ENCODE results near the gene TRAF5. TPM values are rescaled to one million over a fixed set of nuclear protein-coding genes. Genes with fewer than 3 reads are reported as not detected.
A peak's percentile ranks its signal among the peaks of the same experiment; 100 is the strongest.

Gene TRAF5
- total and polyA plus RNA-seq, 12 donors = 1.3 to 5.5 (median 1.9) TPM

DNA sequence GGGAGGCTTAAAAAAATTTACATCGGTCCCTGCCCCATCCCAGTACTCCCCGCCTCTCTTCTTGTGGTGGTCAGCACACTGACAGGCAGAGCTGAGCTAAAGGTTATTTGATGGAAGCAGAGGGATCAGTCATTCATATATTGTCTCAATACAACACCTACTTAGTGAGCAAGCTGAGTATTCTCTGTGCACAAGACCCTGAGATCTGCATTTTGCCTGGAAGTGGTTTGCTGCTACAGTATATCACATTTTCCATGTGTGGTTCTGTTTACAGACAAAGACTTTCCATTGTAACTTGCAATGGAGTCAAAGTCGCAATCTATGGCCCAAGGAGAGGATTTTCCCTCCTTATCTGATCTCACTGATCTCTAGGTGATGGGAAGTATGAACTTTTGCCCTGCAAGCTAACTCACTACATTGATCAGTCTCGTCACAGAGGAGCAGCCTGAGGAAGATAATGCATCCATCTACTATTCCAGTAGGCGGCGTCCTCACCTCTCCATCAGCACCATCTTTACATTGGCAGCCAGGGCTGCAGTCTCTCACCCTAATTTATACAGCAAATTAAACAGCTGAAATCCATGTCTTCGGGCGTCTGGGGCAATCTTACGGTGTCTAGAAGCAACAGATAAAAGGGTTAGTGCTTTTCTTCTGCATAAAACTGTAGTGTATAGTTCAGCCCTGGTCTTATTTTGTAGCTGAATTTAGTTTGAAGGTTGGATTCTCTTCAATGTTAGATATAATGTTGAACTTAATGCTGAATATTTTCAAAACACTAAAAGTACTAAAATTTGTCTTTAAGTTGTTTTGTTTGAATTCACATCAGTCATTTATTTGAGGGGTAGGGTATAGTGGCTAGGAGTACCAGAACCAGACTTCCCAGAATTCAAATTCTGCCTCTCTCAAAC lies 3.2 kb upstream of the TRAF5 start:
- Histone ChIP-seq H3K36me3 (no peaks in the 10 kb centered on the region), H3K4me1 (peaks cover 0 to 24% (median 14%) of the 10 kb centered on the region in 9 donors), H3K27ac (no peak overlapping the region), H3K9me3 (no peaks in the 10 kb centered on the region), H3K27me3 (no peaks in the 10 kb centered on the region), H3K4me3 (no peak overlapping the region)
- DNase-seq (peak in 1 of 2 donors; percentile 28), ATAC-seq (peak in 4 of 8 donors; percentile 38 to 65 (median 53))
- 33 to 38% methylated on average over 9 of the region's 9 CpGs for WGBS, 2 donors
- intact Hi-C loops (cut with DNase I) = loop anchor here in 7 of 10 donors (2.0 to 10.0 kb wide), 7 partner anchors 59 to 331 kb away; no protein-coding TSS in a partner anchor
- TF ChIP-seq, protein P1, sequence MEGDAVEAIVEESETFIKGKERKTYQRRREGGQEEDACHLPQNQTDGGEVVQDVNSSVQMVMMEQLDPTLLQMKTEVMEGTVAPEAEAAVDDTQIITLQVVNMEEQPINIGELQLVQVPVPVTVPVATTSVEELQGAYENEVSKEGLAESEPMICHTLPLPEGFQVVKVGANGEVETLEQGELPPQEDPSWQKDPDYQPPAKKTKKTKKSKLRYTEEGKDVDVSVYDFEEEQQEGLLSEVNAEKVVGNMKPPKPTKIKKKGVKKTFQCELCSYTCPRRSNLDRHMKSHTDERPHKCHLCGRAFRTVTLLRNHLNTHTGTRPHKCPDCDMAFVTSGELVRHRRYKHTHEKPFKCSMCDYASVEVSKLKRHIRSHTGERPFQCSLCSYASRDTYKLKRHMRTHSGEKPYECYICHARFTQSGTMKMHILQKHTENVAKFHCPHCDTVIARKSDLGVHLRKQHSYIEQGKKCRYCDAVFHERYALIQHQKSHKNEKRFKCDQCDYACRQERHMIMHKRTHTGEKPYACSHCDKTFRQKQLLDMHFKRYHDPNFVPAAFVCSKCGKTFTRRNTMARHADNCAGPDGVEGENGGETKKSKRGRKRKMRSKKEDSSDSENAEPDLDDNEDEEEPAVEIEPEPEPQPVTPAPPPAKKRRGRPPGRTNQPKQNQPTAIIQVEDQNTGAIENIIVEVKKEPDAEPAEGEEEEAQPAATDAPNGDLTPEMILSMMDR (IDR thresholded peaks at IDR 0.05) = peak; percentile 39 to 82 (median 67)

DNA sequence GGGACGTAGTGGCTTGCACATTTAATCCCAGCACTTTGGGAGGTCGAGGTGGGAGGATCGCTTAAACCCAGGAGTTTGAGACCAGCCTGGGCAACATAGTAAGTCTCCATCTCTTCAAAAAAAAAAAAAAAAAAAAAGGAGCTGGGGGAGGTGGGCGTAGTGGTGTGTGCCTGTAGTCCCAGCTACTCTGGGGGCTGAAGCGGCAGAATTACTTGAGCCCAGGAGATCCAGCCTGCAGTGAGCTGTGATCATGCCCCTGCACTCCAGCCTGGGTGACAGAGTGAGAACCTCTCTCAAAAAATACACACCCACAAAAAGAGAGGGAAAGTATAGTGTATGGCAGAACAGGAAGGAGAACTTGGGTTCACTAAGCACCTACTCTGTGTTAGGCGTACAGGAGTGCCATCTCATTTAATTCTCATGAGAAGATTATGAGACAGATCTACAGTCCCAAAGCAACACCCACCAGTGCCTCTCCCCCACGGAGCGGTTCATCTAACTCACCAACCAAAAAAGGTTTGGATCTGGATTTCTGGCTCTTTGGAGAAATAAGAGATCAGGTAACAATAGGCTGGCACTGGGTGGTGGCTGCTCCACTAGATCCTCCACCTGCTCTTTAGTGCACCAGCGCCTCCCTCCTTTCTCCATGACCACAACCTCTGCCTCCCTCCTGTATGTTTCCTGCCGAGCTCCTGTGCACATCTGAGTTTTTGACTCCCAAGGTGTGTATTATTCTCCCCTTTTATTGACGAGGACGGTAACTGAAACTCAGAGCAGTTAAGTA lies 1.4 kb upstream of the TRAF5 start:
- TF ChIP-seq, protein P1 (IDR thresholded peaks at IDR 0.05) = no peak
- no peaks in the 10 kb centered on the region for H3K36me3 ChIP-seq
- intact Hi-C loops (cut with DNase I) = loop anchor here in 7 of 10 donors (2.0 to 10.0 kb wide), 8 partner anchors 57 to 330 kb away; no protein-coding TSS in a partner anchor
- DNase-seq (no peak), ATAC-seq (no peak)
- H3K9me3 ChIP-seq = no peaks in the 10 kb centered on the region
- peaks cover 0 to 37% (median 16%) of the 10 kb centered on the region in 9 donors for H3K4me1 ChIP-seq
- H3K4me3 ChIP-seq = no peak overlapping the region
- H3K27ac ChIP-seq = no peak overlapping the region
- 88 to 95% methylated on average over 12 of the region's 12 CpGs for WGBS, 2 donors
- no peaks in the 10 kb centered on the region for H3K27me3 ChIP-seq

DNA sequence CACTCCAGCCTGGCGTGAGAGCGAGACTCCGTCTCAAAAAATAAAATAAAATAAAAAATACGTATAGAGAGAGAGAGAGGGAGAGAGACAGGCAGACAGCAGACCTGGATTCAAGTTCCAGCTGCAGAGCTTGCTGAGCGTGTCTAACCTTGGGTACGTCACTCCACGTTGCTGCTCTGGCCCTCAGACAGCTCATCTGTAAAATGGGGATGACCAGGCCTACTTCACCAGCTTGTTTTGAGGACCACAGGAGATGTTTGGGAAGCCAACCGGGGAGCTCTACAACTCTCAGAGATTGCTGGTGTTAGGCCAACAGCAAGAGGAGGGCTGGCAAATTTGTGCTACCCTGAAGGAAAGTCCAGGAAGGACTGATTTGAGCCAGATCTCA lies 499 bp upstream of the TRAF5 start:
- Histone ChIP-seq H3K4me1 (peaks cover 0 to 45% (median 16%) of the 10 kb centered on the region in 9 donors), H3K27me3 (no peaks in the 10 kb centered on the region), H3K4me3 (peak overlapping the region; percentile 62 to 89 (median 80)), H3K9me3 (no peaks in the 10 kb centered on the region), H3K36me3 (no peaks in the 10 kb centered on the region), H3K27ac (peak overlapping the region in 9 of 10 donors; percentile 62 to 89 (median 76))
- intact Hi-C loops (cut with DNase I) = loop anchor here in 6 of 10 donors (5.0 to 10.0 kb wide), 6 partner anchors 56 to 329 kb away; no protein-coding TSS in a partner anchor
- DNase-seq = no peak
- TF ChIP-seq, protein P1 (IDR thresholded peaks at IDR 0.05) = no peak
- WGBS, 2 donors = 87 to 88% methylated on average over 8 of the region's 8 CpGs
- ATAC-seq = peak in 1 of 8 donors; percentile 13
